Ishikawa (cell line): ENCODE results near the gene MTERF1.

ENCODE experiments used
- CEBPB ChIP-seq: IDR thresholded peaks from 2 replicates; pipeline ENCODE4 v1.6.1; 2012
- CREB1 ChIP-seq: IDR thresholded peaks from 2 replicates; pipeline ENCODE4 v1.6.1; 2012; ENCODE audit warnings: low read depth
- EGR1 ChIP-seq: IDR thresholded peaks from 2 replicates; pipeline ENCODE4 v1.6.1; 2012
- EP300 ChIP-seq: IDR thresholded peaks from 2 replicates; pipeline ENCODE4 v1.6.1; 2012; ENCODE audit warnings: borderline replicate concordance
- FOXM1 ChIP-seq: IDR thresholded peaks from 2 replicates; pipeline ENCODE4 v1.6.1; 2012; ENCODE audit warnings: low read depth, borderline replicate concordance
- MAX ChIP-seq: IDR thresholded peaks from 2 replicates; pipeline ENCODE4 v1.6.1; 2012
- NFIC ChIP-seq: IDR thresholded peaks from 2 replicates; pipeline ENCODE4 v1.6.1; 2012
- RAD21 ChIP-seq: IDR thresholded peaks from 2 replicates; pipeline ENCODE4 v1.6.1; 2012; ENCODE audit warnings: low read depth
- REST ChIP-seq: IDR thresholded peaks from 2 replicates; pipeline ENCODE4 v1.6.1; 2012; ENCODE audit warnings: low read depth, mild to moderate bottlenecking
- TAF1 ChIP-seq: IDR thresholded peaks from 2 replicates; pipeline ENCODE4 v1.6.1; 2012; ENCODE audit warnings: low read depth, mild to moderate bottlenecking
- TCF12 ChIP-seq: IDR thresholded peaks from 2 replicates; pipeline ENCODE4 v1.6.1; 2012; ENCODE audit warnings: low read depth
- TEAD4 ChIP-seq: IDR thresholded peaks from 2 replicates; pipeline ENCODE4 v1.6.1; 2012
- USF1 ChIP-seq: IDR thresholded peaks from 2 replicates; pipeline ENCODE4 v1.6.1; 2012
- YY1 ChIP-seq: IDR thresholded peaks from 2 replicates; pipeline ENCODE4 v1.6.1; 2012; ENCODE audit warnings: low read depth

- TF ChIP-seq REST, result no peak
- no peak for TF ChIP-seq USF1
- no peak for TF ChIP-seq FOXM1
- no peak for TF ChIP-seq RAD21
- TF ChIP-seq NFIC, result no peak
- no peak for TF ChIP-seq MAX
- TF ChIP-seq EP300, result no peak
- no peak for TF ChIP-seq CREB1
- TF ChIP-seq CEBPB, result no peak
- TF ChIP-seq TCF12, result no peak
- TF ChIP-seq TEAD4, result no peak
- TF ChIP-seq EGR1, result no peak
- no peak for TF ChIP-seq TAF1
- no peak for TF ChIP-seq YY1
Measured at GRCh38 chr7:91872928-91873327, 7.6 kb downstream of the MTERF1 start.
